Cardiac muscle cell (in vitro differentiated cells and primary cell): Measurements from ENCODE around the gene TMC6. TPM values are rescaled to one million over a fixed set of nuclear protein-coding genes. Genes with fewer than 3 reads are reported as not detected.
A peak's percentile ranks its signal among the peaks of the same experiment; 100 is the strongest.

Experiments
- DNase-seq, 2 donors: peaks; one replicate each; pipeline versions ENCODE4 v3.0.0 to v3.0.0-alpha.2; 2010 to 2017; ENCODE audit warnings: low read depth in 1 of 2, low spot score in 1 of 2
- H3K27ac ChIP-seq: fragments of 200-600 bp; sonication (generic); 2 replicates; pipeline ENCODE4 v1.5.1; 2016
- H3K27me3 ChIP-seq: fragments of 200-600 bp; sonication (generic); 2 replicates; pipeline ENCODE4 v1.6.0; 2016; ENCODE audit warnings: control low read depth
- H3K36me3 ChIP-seq: fragments of 200-600 bp; sonication (generic); 2 replicates; pipeline ENCODE4 v1.5.1; 2016; ENCODE audit warnings: control low read depth
- H3K4me1 ChIP-seq: fragments of 200-600 bp; sonication (generic); 2 replicates; pipeline ENCODE4 v1.8.1; 2017; ENCODE audit warnings: low read depth, mild to moderate bottlenecking, mixed run types
- H3K4me3 ChIP-seq: fragments of 200-600 bp; sonication (generic); 2 replicates; pipeline ENCODE4 v1.5.1; 2016; ENCODE audit warnings: mild to moderate bottlenecking
- H3K9me3 ChIP-seq: fragments of 200-600 bp; sonication (generic); 2 replicates; pipeline ENCODE4 v1.5.1; 2017; ENCODE audit warnings: low read depth, mild to moderate bottlenecking, control low read depth
- polyA plus RNA-seq: library from polyadenylated mRNA; unstranded; fragments of >200 nt; fragmentation: Nextera tagmentation; extraction: Ambion mirVana; gene quantifications from 2 replicates; pipeline ENCODE4 v1.2.1, GENCODE V29; 2016
- total RNA-seq: library from RNA; depleted of rRNA; stranded (reverse); fragments of >200 nt; gene quantifications from 2 replicates; pipeline ENCODE4 v1.2.3, GENCODE V29; 2016
- TF ChIP-seq, protein P1 (sequence below): IDR thresholded peaks from 2 replicates; pipeline ENCODE4 v1.5.1; 2012; ENCODE audit warnings: low read depth, mild to moderate bottlenecking, low read length

TMC6 gene
- total and polyA plus RNA-seq, 2 experiments from 2014 or later = 85.4 to 144 TPM

DNA sequence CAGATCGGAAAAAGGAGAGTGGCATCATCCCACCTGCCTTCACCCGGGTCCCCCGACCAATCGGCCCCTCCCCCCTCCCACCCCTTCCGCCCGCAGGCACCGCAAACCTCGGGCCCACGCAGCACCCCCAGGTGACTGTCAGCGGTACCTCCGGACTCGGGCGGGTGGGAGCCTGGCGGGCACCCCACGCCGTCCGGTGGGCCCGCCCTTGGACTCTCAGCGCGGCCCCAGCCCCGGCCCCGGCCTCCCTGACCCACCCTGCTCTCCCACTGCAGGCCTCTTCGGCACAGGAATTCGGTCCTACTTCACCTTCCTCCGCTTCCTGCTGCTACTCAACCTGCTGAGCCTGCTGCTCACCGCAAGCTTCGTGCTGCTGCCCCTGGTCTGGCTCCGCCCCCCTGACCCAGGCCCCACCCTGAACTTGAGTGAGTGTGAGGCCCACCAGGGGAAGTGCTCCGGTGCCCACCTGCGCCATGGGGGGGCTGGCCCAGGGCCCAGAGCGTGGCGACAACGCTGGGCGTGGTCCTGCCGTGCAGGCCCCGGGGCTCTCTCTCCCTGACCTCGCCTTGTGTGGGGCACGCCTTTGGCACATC, 3.6 kb upstream of the TMC6 start:
- peak in 1 of 2 donors; percentile 48 for DNase-seq
- Histone ChIP-seq H3K9me3 (no peaks in the 10 kb centered on the region), H3K27me3 (no peaks in the 10 kb centered on the region), H3K4me3 (peak overlapping the region; percentile 16), H3K27ac (no peak overlapping the region), H3K36me3 (no peaks in the 10 kb centered on the region), H3K4me1 (peaks cover 4% of the 10 kb centered on the region)
- TF ChIP-seq, protein P1, sequence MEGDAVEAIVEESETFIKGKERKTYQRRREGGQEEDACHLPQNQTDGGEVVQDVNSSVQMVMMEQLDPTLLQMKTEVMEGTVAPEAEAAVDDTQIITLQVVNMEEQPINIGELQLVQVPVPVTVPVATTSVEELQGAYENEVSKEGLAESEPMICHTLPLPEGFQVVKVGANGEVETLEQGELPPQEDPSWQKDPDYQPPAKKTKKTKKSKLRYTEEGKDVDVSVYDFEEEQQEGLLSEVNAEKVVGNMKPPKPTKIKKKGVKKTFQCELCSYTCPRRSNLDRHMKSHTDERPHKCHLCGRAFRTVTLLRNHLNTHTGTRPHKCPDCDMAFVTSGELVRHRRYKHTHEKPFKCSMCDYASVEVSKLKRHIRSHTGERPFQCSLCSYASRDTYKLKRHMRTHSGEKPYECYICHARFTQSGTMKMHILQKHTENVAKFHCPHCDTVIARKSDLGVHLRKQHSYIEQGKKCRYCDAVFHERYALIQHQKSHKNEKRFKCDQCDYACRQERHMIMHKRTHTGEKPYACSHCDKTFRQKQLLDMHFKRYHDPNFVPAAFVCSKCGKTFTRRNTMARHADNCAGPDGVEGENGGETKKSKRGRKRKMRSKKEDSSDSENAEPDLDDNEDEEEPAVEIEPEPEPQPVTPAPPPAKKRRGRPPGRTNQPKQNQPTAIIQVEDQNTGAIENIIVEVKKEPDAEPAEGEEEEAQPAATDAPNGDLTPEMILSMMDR = no peak

DNA sequence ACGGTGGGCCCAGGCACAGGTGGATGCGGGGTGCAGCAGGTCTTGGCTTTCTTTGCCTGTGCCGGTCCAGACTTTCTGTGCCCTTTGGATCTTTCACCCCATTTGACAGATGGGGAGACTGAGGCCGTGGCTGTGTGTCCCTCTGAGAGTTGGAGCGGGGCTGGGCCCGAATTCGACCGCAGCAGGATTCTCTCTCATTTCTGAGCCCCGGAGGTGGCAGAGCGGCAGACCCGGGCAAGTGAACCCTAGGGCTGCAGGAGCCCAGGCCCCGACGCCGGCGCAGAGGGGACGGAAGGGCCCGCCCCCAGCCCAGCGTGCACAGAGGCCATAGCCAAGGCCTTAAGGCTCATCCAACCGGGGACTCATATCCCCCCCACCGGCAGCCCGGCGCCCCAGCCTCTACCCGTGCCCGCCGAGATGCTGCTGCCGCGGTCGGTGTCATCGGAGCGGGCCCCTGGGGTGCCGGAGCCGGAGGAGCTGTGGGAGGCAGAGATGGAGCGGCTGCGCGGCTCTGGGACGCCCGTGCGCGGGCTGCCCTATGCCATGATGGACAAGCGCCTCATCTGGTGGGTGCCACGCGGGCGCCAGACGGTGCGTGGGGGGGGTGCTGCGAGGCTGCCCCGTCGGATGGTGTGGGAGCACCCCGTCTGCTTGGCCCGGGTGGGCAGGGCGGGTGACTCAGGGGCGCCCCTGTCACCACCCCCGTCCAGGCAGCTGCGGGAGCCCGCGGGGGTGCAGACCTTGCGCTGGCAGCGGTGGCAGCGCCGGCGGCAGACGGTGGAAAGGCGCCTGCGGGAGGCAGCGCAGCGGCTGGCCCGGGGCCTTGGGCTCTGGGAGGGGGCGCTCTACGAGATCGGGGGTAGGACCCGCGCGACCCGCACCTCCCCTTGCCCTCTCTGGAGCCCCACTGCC, 2.9 kb upstream of the TMC6 start:
- Histone ChIP-seq H3K36me3 (no peaks in the 10 kb centered on the region), H3K27me3 (no peaks in the 10 kb centered on the region), H3K4me3 (peak overlapping the region; percentile 16), H3K27ac (no peak overlapping the region), H3K9me3 (no peaks in the 10 kb centered on the region), H3K4me1 (peaks cover 11% of the 10 kb centered on the region)
- DNase-seq = no peak
- TF ChIP-seq, protein P1 = no peak

DNA sequence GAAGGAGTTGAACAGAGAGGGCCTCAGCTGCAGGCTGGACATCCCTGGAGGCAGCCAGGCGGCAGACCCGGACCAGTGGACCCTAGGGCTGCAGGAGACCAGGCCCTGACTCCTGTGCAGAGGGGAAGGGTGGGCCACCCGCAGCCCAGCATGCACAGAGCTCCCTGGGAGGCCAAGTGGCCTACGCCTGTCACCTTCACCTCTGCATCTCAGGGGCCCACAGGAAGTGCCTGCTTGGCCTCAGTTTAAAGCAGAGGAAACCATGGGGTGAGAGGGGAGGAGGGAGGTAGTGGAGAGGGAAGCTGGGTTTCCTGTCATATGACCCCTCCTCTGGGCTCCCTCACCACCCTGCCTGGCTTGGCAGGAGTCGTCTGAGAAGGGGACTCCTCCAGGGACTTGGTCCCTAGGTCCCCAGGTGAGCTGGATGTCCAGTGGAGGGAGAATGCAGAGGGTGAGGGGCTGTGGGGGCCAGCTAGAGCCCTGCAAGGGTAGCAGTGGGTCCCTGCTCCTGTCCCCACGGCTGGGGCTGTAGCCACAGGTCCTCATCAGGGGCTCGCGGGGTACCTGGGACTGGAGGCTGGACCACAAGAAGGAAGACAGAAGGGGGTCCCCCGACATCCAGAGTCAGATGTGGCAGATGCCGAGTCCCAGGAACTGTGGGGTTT, 2.0 kb upstream of the TMC6 start, which contains the start of gene TMC8:
TMC8 (plus strand) TSS at position 335 of the 665 bp plus-strand sequence. CDS start 818 bp downstream, outside the sequence.
- H3K27me3 ChIP-seq = no peaks in the 10 kb centered on the region
- no peak within 1 kb of the TSS for H3K4me3 ChIP-seq
- TF ChIP-seq, protein P1 = no peak
- H3K4me1 ChIP-seq = peaks cover 18% of the 10 kb centered on the region
- H3K36me3 ChIP-seq = no peaks in the 10 kb centered on the region
- no peak for DNase-seq
- no peaks in the 10 kb centered on the region for H3K9me3 ChIP-seq
- no peak within 1 kb of the TSS for H3K27ac ChIP-seq

DNA sequence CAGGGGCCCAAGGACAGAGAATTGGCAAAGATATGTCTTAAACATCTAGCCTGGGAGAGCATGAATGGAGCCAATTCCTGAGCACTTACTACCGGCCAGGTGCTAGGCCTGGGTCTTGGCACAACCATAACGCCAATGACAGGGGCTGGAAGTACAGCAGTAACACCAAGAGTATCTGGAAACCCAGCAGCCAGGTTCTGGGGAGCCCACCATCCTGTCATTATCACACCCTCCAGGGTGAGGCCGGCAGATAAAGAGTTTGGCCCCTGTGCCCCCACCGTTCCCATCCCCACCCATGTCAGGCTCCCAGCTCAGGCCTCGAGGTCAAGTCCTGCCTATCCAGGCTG, 1.5 kb upstream of the TMC6 start:
- Histone ChIP-seq H3K9me3 (no peaks in the 10 kb centered on the region), H3K4me3 (no peak overlapping the region), H3K4me1 (peaks cover 19% of the 10 kb centered on the region), H3K27ac (no peak overlapping the region), H3K36me3 (no peaks in the 10 kb centered on the region), H3K27me3 (no peaks in the 10 kb centered on the region)
- no peak for DNase-seq
- TF ChIP-seq, protein P1 = no peak

DNA sequence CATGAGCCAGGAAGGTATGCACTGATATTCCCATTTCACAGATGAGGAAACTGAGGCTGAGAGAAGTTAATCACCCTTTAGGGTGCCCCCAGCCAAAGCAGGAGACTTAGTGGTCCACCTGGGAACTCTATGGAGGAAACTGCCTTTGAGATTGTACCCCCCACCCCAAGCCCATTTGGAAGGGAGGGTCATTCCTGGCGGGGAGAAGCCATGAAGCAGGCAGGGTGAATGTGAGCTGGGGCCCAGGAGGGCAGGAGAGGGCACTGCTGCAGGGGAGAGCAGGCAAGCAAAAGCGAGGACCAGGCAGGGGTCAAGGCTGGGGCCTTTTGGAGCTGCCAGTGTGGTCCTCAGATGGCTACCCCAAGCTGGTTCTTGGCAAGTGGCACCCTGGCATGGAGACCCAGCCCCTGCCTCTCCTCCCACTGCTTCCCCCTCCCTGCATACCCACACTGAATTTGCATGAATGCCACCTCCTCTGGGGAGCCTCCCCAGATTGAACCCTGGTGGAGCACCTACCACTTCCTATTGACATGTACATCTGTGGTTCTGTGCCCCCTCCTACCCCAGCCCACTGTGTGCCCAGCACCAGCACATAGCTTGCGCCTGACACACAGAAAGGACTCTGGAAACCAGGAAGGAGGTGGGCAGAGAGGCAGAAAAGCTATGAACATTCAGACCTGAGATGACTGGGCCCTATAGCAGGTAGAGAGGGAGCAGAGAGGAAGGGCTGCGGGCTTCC, 965 bp upstream of the TMC6 start:
- TF ChIP-seq, protein P1 = no peak
- DNase-seq = no peak
- H3K36me3 ChIP-seq = no peaks in the 10 kb centered on the region
- H3K4me1 ChIP-seq = peaks cover 19% of the 10 kb centered on the region
- no peaks in the 10 kb centered on the region for H3K27me3 ChIP-seq
- H3K9me3 ChIP-seq = no peaks in the 10 kb centered on the region
- no peak overlapping the region for H3K4me3 ChIP-seq
- no peak overlapping the region for H3K27ac ChIP-seq
